Measurements from ENCODE around the gene IGF1R.

GRCh38 chr15:98684436-98684835 lies 36.1 kb downstream of the IGF1R start:
- no peak for TF ChIP-seq CTCF (IDR thresholded peaks at IDR 0.05; ENCODE audit: insufficient read depth, low read length, poor library complexity, severe bottlenecking)
- no peak for TF ChIP-seq EZH2phosphoT487 (conservative IDR thresholded peaks at IDR 0.05; ENCODE audit: low read length)
